Suprapubic skin (tissue), 4 donors: Measurements from ENCODE around the gene TADA1.
"Not testable (repeated sequence)": the region's sequence is repeated elsewhere in the genome, so short reads cannot be mapped to it uniquely, and the experiment has no call there.

Source experiments
- POLR2A ChIP-seq, 2 donors: fragments of 450-650 bp; IDR thresholded peaks; one replicate each; pipeline ENCODE4 v1.6.1; 2017; ENCODE audit warnings: antibody characterized with exemption in 2 of 2, mild to moderate bottlenecking in 2 of 2, moderate library complexity in 2 of 2
- POLR2AphosphoS5 ChIP-seq, 3 donors: sonication (generic); formaldehyde crosslinking; IDR thresholded peaks; one replicate each; pipeline ENCODE4 v1.6.1; 2017; ENCODE audit warnings: antibody characterized with exemption in 3 of 3

DNA sequence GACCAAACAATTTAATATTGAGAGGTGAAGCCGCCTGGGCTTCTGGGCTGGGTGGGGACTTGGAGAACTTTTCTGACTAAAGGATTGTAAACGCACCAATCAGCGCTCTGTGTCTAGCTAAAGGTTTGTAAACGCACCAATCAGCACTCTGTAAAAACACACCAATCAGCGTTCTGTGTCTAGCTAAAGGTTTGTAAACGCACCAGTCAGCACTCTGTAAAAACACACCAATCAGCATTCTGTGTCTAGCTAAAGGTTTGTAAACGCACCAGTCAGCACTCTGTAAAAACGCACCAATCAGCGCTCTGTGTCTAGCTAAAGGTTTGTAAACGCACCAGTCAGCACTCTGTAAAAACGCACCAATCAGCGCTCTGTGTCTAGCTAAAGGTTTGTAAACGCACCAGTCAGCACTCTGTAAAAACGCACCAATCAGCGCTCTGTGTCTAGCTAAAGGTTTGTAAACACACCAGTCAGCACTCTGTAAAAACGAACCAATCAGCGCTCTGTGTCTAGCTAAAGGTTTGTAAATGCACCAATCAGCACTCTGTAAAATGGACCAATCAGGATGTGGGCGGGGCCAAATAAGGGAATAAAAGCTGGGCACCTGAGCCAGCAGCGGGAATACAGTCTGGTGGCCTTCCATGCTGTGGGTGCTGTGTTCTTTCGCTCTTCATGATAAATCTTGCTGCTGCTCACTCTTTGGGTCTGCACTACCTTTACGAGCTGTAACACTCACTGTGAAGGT lies 2.3 kb upstream of the TADA1 start:
- TF ChIP-seq POLR2A, POLR2AphosphoS5 (IDR thresholded peaks at IDR 0.05): not testable (repeated sequence)
